Keratinocyte (primary cell): ENCODE measurements around the gene FAN1. TPM values are rescaled to one million over a fixed set of nuclear protein-coding genes. Genes with fewer than 3 reads are reported as not detected.

Source experiments
- DNase-seq: peaks from one replicate; pipeline ENCODE4 v3.0.0-alpha.2; 2011; ENCODE audit warnings: low read depth, missing footprints, low spot score
- FAIRE-seq: peaks from 2 replicates; lab custom pipeline; 2011; peaks lifted over from hg19 to GRCh38; lab: Jason Lieb, UNC
- H2AFZ ChIP-seq: 2 replicates; pipeline ENCODE4 v1.6.0; 2012; ENCODE audit warnings: low read length, control low read depth, inconsistent platforms; ENCODE audit not compliant: control insufficient read depth
- H3K27ac ChIP-seq: 2 replicates; pipeline ENCODE4 v1.5.1; 2011; ENCODE audit warnings: low read length; ENCODE audit not compliant: control insufficient read depth, insufficient read depth
- H3K27me3 ChIP-seq: 3 replicates; pipeline ENCODE4 v1.6.0; 2011; ENCODE audit warnings: low read length; ENCODE audit not compliant: control insufficient read depth, insufficient read depth; ENCODE audit errors: extremely low read depth
- H3K36me3 ChIP-seq, 2 experiments: 2 replicates in 1 of 2; 3 replicates in 1 of 2; pipeline ENCODE4 v1.5.1; 2011; ENCODE audit warnings: low read length in 2 of 2, mild to moderate bottlenecking in 1 of 2; ENCODE audit not compliant: control insufficient read depth in 2 of 2, insufficient read depth in 2 of 2; ENCODE audit errors: extremely low read depth in 1 of 2
- H3K4me1 ChIP-seq: 3 replicates; pipeline ENCODE4 v1.5.1; 2011; ENCODE audit warnings: low read length; ENCODE audit not compliant: control insufficient read depth, insufficient read depth; ENCODE audit errors: extremely low read depth
- H3K4me2 ChIP-seq: 3 replicates; pipeline ENCODE4 v1.6.0; 2011; ENCODE audit warnings: low read depth, low read length; ENCODE audit not compliant: control insufficient read depth, insufficient read depth; ENCODE audit errors: extremely low read depth
- H3K4me3 ChIP-seq, 3 experiments: fragments of 200-600 bp in 1 of 3; sonication (generic) in 1 of 3; 2 replicates in 2 of 3; 3 replicates in 1 of 3; pipeline ENCODE4 v1.5.1; 2011 to 2016; ENCODE audit warnings: low read length in 3 of 3, mild to moderate bottlenecking in 3 of 3, control low read depth in 2 of 3, inconsistent platforms in 1 of 3, low read depth in 1 of 3, mixed read lengths in 1 of 3, mixed run types in 1 of 3, moderate library complexity in 1 of 3; ENCODE audit not compliant: control insufficient read depth in 2 of 3, insufficient read depth in 2 of 3; ENCODE audit errors: extremely low read depth in 1 of 3
- H3K79me2 ChIP-seq: 2 replicates; pipeline ENCODE4 v1.6.0; 2012; ENCODE audit warnings: low read length; ENCODE audit not compliant: control insufficient read depth, insufficient read depth
- H3K9ac ChIP-seq: 3 replicates; pipeline ENCODE4 v1.6.0; 2011; ENCODE audit warnings: low read length; ENCODE audit not compliant: control insufficient read depth, insufficient read depth; ENCODE audit errors: extremely low read depth
- H3K9me1 ChIP-seq: 3 replicates; pipeline ENCODE4 v1.6.0; 2011; ENCODE audit warnings: low read length; ENCODE audit not compliant: control insufficient read depth, insufficient read depth; ENCODE audit errors: extremely low read depth
- H3K9me3 ChIP-seq: 2 replicates; pipeline ENCODE4 v1.5.1; 2012; ENCODE audit warnings: low read depth, low read length; ENCODE audit not compliant: control insufficient read depth
- H4K20me1 ChIP-seq: 3 replicates; pipeline ENCODE4 v1.6.0; 2011; ENCODE audit warnings: low read length; ENCODE audit not compliant: control insufficient read depth, insufficient read depth; ENCODE audit errors: extremely low read depth
- CTCF ChIP-seq, 3 experiments: IDR thresholded peaks in 1 of 3; conservative IDR thresholded peaks in 1 of 3; optimal IDR thresholded peaks in 1 of 3; 2 replicates in 2 of 3; 3 replicates in 1 of 3; pipeline versions ENCODE3 to v1.5.1; 2011; ENCODE audit warnings: low read length in 3 of 3, mild to moderate bottlenecking in 3 of 3, moderate library complexity in 2 of 3, control low read depth in 1 of 3, inconsistent platforms in 1 of 3; ENCODE audit not compliant: insufficient read depth in 2 of 3; ENCODE audit errors: extremely low read depth in 1 of 3
- EZH2 ChIP-seq: IDR thresholded peaks from one replicate; pipeline ENCODE4 v1.6.1; 2012; ENCODE audit warnings: inconsistent platforms, mild to moderate bottlenecking, low read length, moderate library complexity
- dilution Hi-C: fragments of 300-500 bp; cut with MboI; formaldehyde crosslinking; loops from one replicate; pipeline ENCODE4 v1.7.0; 2020; ENCODE audit warnings: low sequenced_read_pairs; ENCODE audit not compliant: extremely low pct_ligation_motif_present
- polyA plus RNA-seq, 5 experiments: library from polyadenylated mRNA; depleted of rRNA in 3 of 5; stranded (reverse) in 3 of 5; stranded (forward) in 1 of 5; unstranded in 1 of 5; fragments of >200 nt; gene quantifications; 1 replicate in 1 of 5; 2 replicates in 3 of 5; 3 replicates in 1 of 5; pipeline versions ENCODE4 v1.2.1 to v1.2.3, GENCODE V29; 2011 to 2012; ENCODE audit warnings: missing spikeins in 2 of 5, low read depth in 1 of 5, low replicate concordance in 1 of 5

The FAN1 gene
- polyA plus RNA-seq, 1 donor (not counting 4 experiments of a cell fraction or from before 2014, with no cell fraction given), result 17.2 TPM

- Histone ChIP-seq H3K4me1 (no peaks in the 10 kb centered on the region), H3K27ac (no peak overlapping the region), H3K9me1 (no peaks in the 10 kb centered on the region), H3K27me3 (no peaks in the 10 kb centered on the region), H3K4me3 (no peak overlapping the region), H3K79me2 (peaks cover 2% of the 10 kb centered on the region), H3K36me3 (peaks cover 13 to 38% of the 10 kb centered on the region in 2 experiments), H3K9ac (no peak overlapping the region), H3K4me2 (no peak overlapping the region), H4K20me1 (no peaks in the 10 kb centered on the region), H3K9me3 (no peaks in the 10 kb centered on the region), H2AFZ (no peak overlapping the region)
- TF ChIP-seq EZH2, result no peak
- TF ChIP-seq CTCF (optimal IDR thresholded peaks at IDR 0.05 in 1 of 3, IDR thresholded peaks at IDR 0.05 in 1 of 3, conservative IDR thresholded peaks at IDR 0.05 in 1 of 3; ENCODE audit: extremely low read depth in 1 of 3, insufficient read depth in 2 of 3, low read length in 3 of 3), result no peak
- dilution Hi-C loops, result no loop called here
- no peak for FAIRE-seq
- DNase-seq, result no peak
Observed at GRCh38 chr15:30919877-30920550, 16.3 kb downstream of the FAN1 start.

GRCh38 chr15:30921106-30921505 lies 17.4 kb downstream of the FAN1 start:
- Histone ChIP-seq H3K27ac (no peak overlapping the region), H3K9me3 (no peaks in the 10 kb centered on the region), H3K9ac (no peak overlapping the region), H3K79me2 (peaks cover 2% of the 10 kb centered on the region), H3K4me3 (no peak overlapping the region), H4K20me1 (no peaks in the 10 kb centered on the region), H3K36me3 (peaks cover 21 to 40% of the 10 kb centered on the region in 2 experiments), H3K27me3 (no peaks in the 10 kb centered on the region), H2AFZ (no peak overlapping the region), H3K4me1 (no peaks in the 10 kb centered on the region), H3K4me2 (no peak overlapping the region), H3K9me1 (no peaks in the 10 kb centered on the region)
- dilution Hi-C loops, result no loop called here
- FAIRE-seq (no peak), DNase-seq (no peak)
- TF ChIP-seq CTCF (optimal IDR thresholded peaks at IDR 0.05 in 1 of 3, IDR thresholded peaks at IDR 0.05 in 1 of 3, conservative IDR thresholded peaks at IDR 0.05 in 1 of 3; ENCODE audit: extremely low read depth in 1 of 3, insufficient read depth in 2 of 3, low read length in 3 of 3) (no peak), EZH2 (no peak)
